Liver (tissue), 3 donors: ENCODE data around the gene GBX2.

ENCODE experiments used
- FOXA1 ChIP-seq: IDR thresholded peaks from 2 replicates; pipeline ENCODE4 v1.6.1; 2016; ENCODE audit warnings: antibody characterized with exemption
- GABPA ChIP-seq, 2 donors: IDR thresholded peaks in 1 of 2; conservative IDR thresholded peaks in 1 of 2; 2 replicates each; pipeline ENCODE4 v1.6.1; 2016; ENCODE audit warnings: antibody characterized with exemption in 2 of 2, mild to moderate bottlenecking in 1 of 2, moderate library complexity in 1 of 2
- JUND ChIP-seq, 2 donors: IDR thresholded peaks; 2 replicates each; pipeline ENCODE4 v1.6.1; 2016; ENCODE audit warnings: antibody characterized with exemption in 2 of 2
- REST ChIP-seq: IDR thresholded peaks from 2 replicates; pipeline ENCODE4 v1.6.1; 2016; ENCODE audit warnings: antibody characterized with exemption, mild to moderate bottlenecking
- TAF1 ChIP-seq: conservative IDR thresholded peaks from 2 replicates; pipeline ENCODE4 v1.6.1; 2016; ENCODE audit warnings: antibody characterized with exemption, mild to moderate bottlenecking
- YY1 ChIP-seq: IDR thresholded peaks from 2 replicates; pipeline ENCODE4 v1.6.1; 2016; ENCODE audit warnings: antibody characterized with exemption, mild to moderate bottlenecking
- TF ChIP-seq, protein P1 (sequence below): fragments of 150-350 bp; IDR thresholded peaks from 2 replicates; pipeline ENCODE4 v1.5.1; 2017; ENCODE audit warnings: improper control_type of control experiment, low read depth, low read length; ENCODE audit not compliant: missing input control
- TF ChIP-seq, protein P2 (sequence below): IDR thresholded peaks from 2 replicates; pipeline ENCODE4 v1.6.1; 2016; ENCODE audit warnings: antibody characterized with exemption
- TF ChIP-seq, protein P3 (sequence below): IDR thresholded peaks from 2 replicates; pipeline ENCODE4 v1.6.1; 2016; ENCODE audit warnings: antibody characterized with exemption
- donor health status: healthy.
- donor health status: healthy.

DNA sequence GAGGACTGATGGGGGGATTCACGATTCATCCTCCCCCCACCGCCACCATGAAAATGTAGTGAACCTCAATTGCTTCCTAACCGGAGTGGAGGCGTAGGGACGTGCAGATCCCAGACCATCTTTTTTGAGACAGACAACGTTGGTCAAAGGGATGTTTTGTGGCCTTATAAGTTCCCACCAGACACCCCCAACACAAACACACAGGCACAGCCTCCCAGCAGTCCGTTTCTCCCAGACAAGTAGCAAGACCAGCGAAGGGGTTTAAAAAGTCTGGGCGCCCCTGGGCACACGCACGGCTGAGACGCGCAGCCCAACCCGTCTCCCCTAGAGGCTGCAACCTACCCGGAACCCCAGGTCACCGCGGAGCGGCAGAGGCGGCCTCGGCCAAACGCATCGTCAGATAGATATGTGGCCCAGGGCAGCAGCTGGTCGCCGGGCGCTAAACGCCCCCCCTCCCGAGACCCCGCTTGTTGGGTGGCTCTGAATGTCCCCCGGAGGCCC, 1.3 kb downstream of the GBX2 start:
- TF ChIP-seq, protein P1, sequence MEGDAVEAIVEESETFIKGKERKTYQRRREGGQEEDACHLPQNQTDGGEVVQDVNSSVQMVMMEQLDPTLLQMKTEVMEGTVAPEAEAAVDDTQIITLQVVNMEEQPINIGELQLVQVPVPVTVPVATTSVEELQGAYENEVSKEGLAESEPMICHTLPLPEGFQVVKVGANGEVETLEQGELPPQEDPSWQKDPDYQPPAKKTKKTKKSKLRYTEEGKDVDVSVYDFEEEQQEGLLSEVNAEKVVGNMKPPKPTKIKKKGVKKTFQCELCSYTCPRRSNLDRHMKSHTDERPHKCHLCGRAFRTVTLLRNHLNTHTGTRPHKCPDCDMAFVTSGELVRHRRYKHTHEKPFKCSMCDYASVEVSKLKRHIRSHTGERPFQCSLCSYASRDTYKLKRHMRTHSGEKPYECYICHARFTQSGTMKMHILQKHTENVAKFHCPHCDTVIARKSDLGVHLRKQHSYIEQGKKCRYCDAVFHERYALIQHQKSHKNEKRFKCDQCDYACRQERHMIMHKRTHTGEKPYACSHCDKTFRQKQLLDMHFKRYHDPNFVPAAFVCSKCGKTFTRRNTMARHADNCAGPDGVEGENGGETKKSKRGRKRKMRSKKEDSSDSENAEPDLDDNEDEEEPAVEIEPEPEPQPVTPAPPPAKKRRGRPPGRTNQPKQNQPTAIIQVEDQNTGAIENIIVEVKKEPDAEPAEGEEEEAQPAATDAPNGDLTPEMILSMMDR = no peak
- TF ChIP-seq, protein P2, sequence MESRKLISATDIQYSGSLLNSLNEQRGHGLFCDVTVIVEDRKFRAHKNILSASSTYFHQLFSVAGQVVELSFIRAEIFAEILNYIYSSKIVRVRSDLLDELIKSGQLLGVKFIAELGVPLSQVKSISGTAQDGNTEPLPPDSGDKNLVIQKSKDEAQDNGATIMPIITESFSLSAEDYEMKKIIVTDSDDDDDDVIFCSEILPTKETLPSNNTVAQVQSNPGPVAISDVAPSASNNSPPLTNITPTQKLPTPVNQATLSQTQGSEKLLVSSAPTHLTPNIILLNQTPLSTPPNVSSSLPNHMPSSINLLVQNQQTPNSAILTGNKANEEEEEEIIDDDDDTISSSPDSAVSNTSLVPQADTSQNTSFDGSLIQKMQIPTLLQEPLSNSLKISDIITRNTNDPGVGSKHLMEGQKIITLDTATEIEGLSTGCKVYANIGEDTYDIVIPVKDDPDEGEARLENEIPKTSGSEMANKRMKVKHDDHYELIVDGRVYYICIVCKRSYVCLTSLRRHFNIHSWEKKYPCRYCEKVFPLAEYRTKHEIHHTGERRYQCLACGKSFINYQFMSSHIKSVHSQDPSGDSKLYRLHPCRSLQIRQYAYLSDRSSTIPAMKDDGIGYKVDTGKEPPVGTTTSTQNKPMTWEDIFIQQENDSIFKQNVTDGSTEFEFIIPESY = no peak
- TF ChIP-seq TAF1 (no peak), YY1 (no peak), REST (no peak), FOXA1 (no peak), GABPA (IDR thresholded peaks at IDR 0.05 in 1 of 2, conservative IDR thresholded peaks at IDR 0.05 in 1 of 2) (no peak), JUND (IDR thresholded peaks at IDR 0.05) (no peak)
- TF ChIP-seq, protein P3, sequence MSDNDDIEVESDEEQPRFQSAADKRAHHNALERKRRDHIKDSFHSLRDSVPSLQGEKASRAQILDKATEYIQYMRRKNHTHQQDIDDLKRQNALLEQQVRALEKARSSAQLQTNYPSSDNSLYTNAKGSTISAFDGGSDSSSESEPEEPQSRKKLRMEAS = no peak
